Liver (tissue), 9 donors: ENCODE measurements around the gene GJB2. TPM values are rescaled to one million over a fixed set of nuclear protein-coding genes. Genes with fewer than 3 reads are reported as not detected.

Source experiments
- DNase-seq: peaks from one replicate; pipeline ENCODE4 v3.0.0-alpha.2; 2017; ENCODE audit warnings: low spot score
- H3K27ac ChIP-seq, 2 donors: one replicate each; pipeline ENCODE4 v1.7.0; 2013; ENCODE audit warnings: inconsistent platforms in 2 of 2, low read length in 2 of 2, control low read depth in 1 of 2, low read depth in 1 of 2, mild to moderate bottlenecking in 1 of 2
- H3K27me3 ChIP-seq, 4 donors: one replicate each; pipeline versions ENCODE4 v1.6.1 to v1.7.0; 2013; ENCODE audit warnings: low read length in 3 of 4, inconsistent platforms in 1 of 4, mild to moderate bottlenecking in 1 of 4, moderate library complexity in 1 of 4; ENCODE audit not compliant: control insufficient read depth in 4 of 4, insufficient read depth in 4 of 4
- H3K36me3 ChIP-seq, 4 donors: one replicate each; pipeline versions ENCODE4 v1.6.1 to v1.7.0; 2013; ENCODE audit warnings: low read length in 3 of 4, mild to moderate bottlenecking in 3 of 4, low read depth in 1 of 4, moderate library complexity in 1 of 4; ENCODE audit not compliant: control insufficient read depth in 4 of 4, insufficient read depth in 3 of 4
- H3K4me1 ChIP-seq, 4 donors: one replicate each; pipeline versions ENCODE4 v1.6.1 to v1.7.0; 2013; ENCODE audit warnings: low read length in 3 of 4, mild to moderate bottlenecking in 3 of 4, moderate library complexity in 1 of 4; ENCODE audit not compliant: control insufficient read depth in 4 of 4, insufficient read depth in 4 of 4
- H3K4me3 ChIP-seq, 3 donors: one replicate each; pipeline versions ENCODE4 v1.6.1 to v1.7.0; 2013; ENCODE audit warnings: low read length in 3 of 3, control low read depth in 1 of 3, low read depth in 1 of 3, mild to moderate bottlenecking in 1 of 3
- H3K9ac ChIP-seq, 2 donors: one replicate each; pipeline ENCODE4 v1.7.0; 2013; ENCODE audit warnings: low read length in 2 of 2, mild to moderate bottlenecking in 2 of 2, moderate library complexity in 2 of 2, control low read depth in 1 of 2, low read depth in 1 of 2
- H3K9me3 ChIP-seq, 4 donors: one replicate each; pipeline versions ENCODE4 v1.6.1 to v1.7.0; 2013; ENCODE audit warnings: low read length in 3 of 4; ENCODE audit not compliant: control insufficient read depth in 4 of 4
- ATF3 ChIP-seq: IDR thresholded peaks from 2 replicates; pipeline ENCODE4 v1.6.1; 2016; ENCODE audit warnings: antibody characterized with exemption
- CTCF ChIP-seq: fragments of 150-350 bp; IDR thresholded peaks from 2 replicates; pipeline ENCODE4 v1.5.1; 2017; ENCODE audit warnings: improper control_type of control experiment, low read depth, low read length; ENCODE audit not compliant: missing input control
- EGR1 ChIP-seq, 2 donors: IDR thresholded peaks; 2 replicates each; pipeline ENCODE4 v1.6.1; 2016 to 2018; ENCODE audit warnings: antibody characterized with exemption in 2 of 2, low read depth in 2 of 2
- FOXA1 ChIP-seq: IDR thresholded peaks from 2 replicates; pipeline ENCODE4 v1.6.1; 2016; ENCODE audit warnings: antibody characterized with exemption
- FOXA2 ChIP-seq: IDR thresholded peaks from 2 replicates; pipeline ENCODE4 v1.6.1; 2016; ENCODE audit warnings: antibody characterized with exemption
- GABPA ChIP-seq, 2 donors: IDR thresholded peaks in 1 of 2; conservative IDR thresholded peaks in 1 of 2; 2 replicates each; pipeline ENCODE4 v1.6.1; 2016; ENCODE audit warnings: antibody characterized with exemption in 2 of 2, mild to moderate bottlenecking in 1 of 2, moderate library complexity in 1 of 2
- HNF4A ChIP-seq, 2 donors: conservative IDR thresholded peaks; 2 replicates each; pipeline ENCODE4 v1.6.1; 2016; ENCODE audit warnings: antibody characterized with exemption in 2 of 2, mild to moderate bottlenecking in 2 of 2
- HNF4G ChIP-seq: IDR thresholded peaks from 2 replicates; pipeline ENCODE4 v1.6.1; 2016; ENCODE audit warnings: antibody characterized with exemption
- JUND ChIP-seq, 2 donors: IDR thresholded peaks; 2 replicates each; pipeline ENCODE4 v1.6.1; 2016; ENCODE audit warnings: antibody characterized with exemption in 2 of 2
- MAX ChIP-seq: IDR thresholded peaks from 2 replicates; pipeline ENCODE4 v1.6.1; 2016; ENCODE audit warnings: antibody characterized with exemption
- NR2F2 ChIP-seq: IDR thresholded peaks from 2 replicates; pipeline ENCODE4 v1.6.1; 2016; ENCODE audit warnings: antibody characterized with exemption
- RAD21 ChIP-seq, 2 donors: IDR thresholded peaks; 2 replicates each; pipeline ENCODE4 v1.6.1; 2016; ENCODE audit warnings: antibody characterized with exemption in 2 of 2, mild to moderate bottlenecking in 2 of 2
- REST ChIP-seq: IDR thresholded peaks from 2 replicates; pipeline ENCODE4 v1.6.1; 2016; ENCODE audit warnings: antibody characterized with exemption, mild to moderate bottlenecking
- RXRA ChIP-seq, 2 donors: IDR thresholded peaks; 2 replicates each; pipeline ENCODE4 v1.6.1; 2017 to 2018; ENCODE audit warnings: antibody characterized with exemption in 2 of 2, mild to moderate bottlenecking in 1 of 2
- SP1 ChIP-seq: IDR thresholded peaks from 2 replicates; pipeline ENCODE4 v1.6.1; 2018; ENCODE audit warnings: antibody characterized with exemption, mild to moderate bottlenecking
- TAF1 ChIP-seq: conservative IDR thresholded peaks from 2 replicates; pipeline ENCODE4 v1.6.1; 2016; ENCODE audit warnings: antibody characterized with exemption, mild to moderate bottlenecking
- YY1 ChIP-seq: IDR thresholded peaks from 2 replicates; pipeline ENCODE4 v1.6.1; 2016; ENCODE audit warnings: antibody characterized with exemption, mild to moderate bottlenecking
- ZBTB33 ChIP-seq: IDR thresholded peaks from 2 replicates; pipeline ENCODE4 v1.6.1; 2016; ENCODE audit warnings: antibody characterized with exemption
- WGBS: extraction: QIAGEN DNeasy Blood & Tissue Kit; methylation state at CpG from one replicate; pipeline ENCODE4 v1.1.7; 2013; 5-methylcytosine and 5-hydroxymethylcytosine counted together
- polyA plus RNA-seq, 2 donors: library from polyadenylated mRNA; stranded (reverse) in 1 of 2; unstranded in 1 of 2; fragments of 200-250 nt in 1 of 2; fragments of >200 nt in 1 of 2; fragmentation: Nextera tagmentation in 1 of 2; extraction: Ambion mirVana in 1 of 2; gene quantifications; one replicate each; pipeline versions ENCODE4 v1.2.1 to v1.2.3, GENCODE V29; 2013 to 2015
- total RNA-seq, 2 donors: library from RNA; depleted of rRNA; stranded (reverse); fragments of >200 nt; gene quantifications; one replicate each; pipeline ENCODE4 v1.2.3, GENCODE V29; 2014
- donor health status: healthy.
- donor health status: healthy.
- donor health status: healthy.
- donor health status: healthy.
- donor health status: healthy.

GJB2 gene
- total and polyA plus RNA-seq, 4 donors, result 8.0 to 50.1 (median 20.6) TPM

- TF ChIP-seq HNF4G (no peak), SP1 (no peak), MAX (no peak), TAF1 (no peak), RAD21 (IDR thresholded peaks at IDR 0.05) (no peak), YY1 (no peak), HNF4A (conservative IDR thresholded peaks at IDR 0.05) (no peak), CTCF (no peak), EGR1 (IDR thresholded peaks at IDR 0.05; ENCODE audit: low read depth in 2 of 2) (no peak), NR2F2 (no peak), ZBTB33 (no peak), JUND (IDR thresholded peaks at IDR 0.05) (no peak), RXRA (IDR thresholded peaks at IDR 0.05) (no peak), FOXA1 (no peak), ATF3 (no peak), REST (no peak), FOXA2 (no peak), GABPA (IDR thresholded peaks at IDR 0.05 in 1 of 2, conservative IDR thresholded peaks at IDR 0.05 in 1 of 2) (no peak)
- Histone ChIP-seq H3K4me3 (no peak overlapping the region), H3K27ac (no peak overlapping the region), H3K27me3 (peaks cover 0 to 6% (median 1%) of the 10 kb centered on the region in 4 donors), H3K9ac (no peak overlapping the region), H3K9me3 (no peaks in the 10 kb centered on the region), H3K36me3 (no peaks in the 10 kb centered on the region), H3K4me1 (no peaks in the 10 kb centered on the region)
- WGBS, result 85% methylated on average over 11 of the region's 11 CpGs
- no peak for DNase-seq
These were observed 41.1 kb downstream of the GJB2 start for GRCh38 chr13:20151612-20152011.

GRCh38 chr13:20151016-20151415 is 41.7 kb downstream of the GJB2 start:
- Histone ChIP-seq H3K9me3 (no peaks in the 10 kb centered on the region), H3K36me3 (no peaks in the 10 kb centered on the region), H3K27ac (no peak overlapping the region), H3K27me3 (peaks cover 0 to 3% (median under 1%) of the 10 kb centered on the region in 4 donors), H3K4me1 (no peaks in the 10 kb centered on the region), H3K4me3 (no peak overlapping the region), H3K9ac (no peak overlapping the region)
- no peak for TF ChIP-seq FOXA1
- no peak for TF ChIP-seq RXRA (IDR thresholded peaks at IDR 0.05)
- no peak for TF ChIP-seq ATF3
- TF ChIP-seq EGR1 (IDR thresholded peaks at IDR 0.05; ENCODE audit: low read depth in 2 of 2), result no peak
- no peak for TF ChIP-seq CTCF
- no peak for TF ChIP-seq JUND (IDR thresholded peaks at IDR 0.05)
- WGBS, result 72% methylated on average over 6 of the region's 6 CpGs
- DNase-seq, result no peak
